HEK293T (cell line): ENCODE data around the gene TMEM33.
A peak's percentile ranks its signal among the peaks of the same experiment; 100 is the strongest.

Source experiments
- BHLHE40 ChIP-seq: fragments of 450-650 bp; IDR thresholded peaks from 2 replicates; pipeline ENCODE4 v1.6.1; 2016; ENCODE audit warnings: mild to moderate bottlenecking, moderate library complexity, borderline replicate concordance
- CTBP1 ChIP-seq: fragments of 450-650 bp; IDR thresholded peaks from 2 replicates; pipeline ENCODE4 v1.6.1; 2016; ENCODE audit warnings: borderline replicate concordance
- FOXK2 ChIP-seq: fragments of 450-650 bp; IDR thresholded peaks from 2 replicates; pipeline ENCODE4 v1.6.1; 2016; ENCODE audit warnings: mild to moderate bottlenecking
- FOXM1 ChIP-seq: fragments of 450-650 bp; IDR thresholded peaks from 2 replicates; pipeline ENCODE4 v1.6.1; 2017; ENCODE audit warnings: mild to moderate bottlenecking, borderline replicate concordance
- LEF1 ChIP-seq: fragments of 450-650 bp; IDR thresholded peaks from 2 replicates; pipeline ENCODE4 v1.6.1; 2017; ENCODE audit warnings: mild to moderate bottlenecking, borderline replicate concordance
- PKNOX1 ChIP-seq: fragments of 450-650 bp; IDR thresholded peaks from 2 replicates; pipeline ENCODE4 v1.6.1; 2016
- SP1 ChIP-seq: fragments of 450-650 bp; IDR thresholded peaks from 2 replicates; pipeline ENCODE4 v1.6.1; 2017
- SUZ12 ChIP-seq: fragments of 450-650 bp; IDR thresholded peaks from 2 replicates; pipeline ENCODE4 v1.6.1; 2016; ENCODE audit warnings: mild to moderate bottlenecking

- TF ChIP-seq CTBP1: peak; percentile 42; the same call in 1 of the 2 replicates
- no peak for TF ChIP-seq FOXK2
- TF ChIP-seq SUZ12: no peak
- TF ChIP-seq FOXM1: no peak
- TF ChIP-seq SP1: no peak
- TF ChIP-seq BHLHE40: no peak
- no peak for TF ChIP-seq PKNOX1
- TF ChIP-seq LEF1: no peak
These were observed 54.8 kb downstream of the TMEM33 start for GRCh38 chr4:41989994-41990364.
